Glomerular endothelial cell (primary cell): ENCODE results near the gene PKLR. TPM values are rescaled to one million over a fixed set of nuclear protein-coding genes. Genes with fewer than 3 reads are reported as not detected.
"Not testable (repeated sequence)": the region's sequence is repeated elsewhere in the genome, so short reads cannot be mapped to it uniquely, and the experiment has no call there.

Source experiments
- DNase-seq: peaks from one replicate; pipeline ENCODE4 v3.0.0-alpha.2; 2011; ENCODE audit warnings: low read depth, low spot score; ENCODE audit errors: extremely low read depth
- total RNA-seq: library from RNA; depleted of rRNA; stranded (reverse); fragments of >200 nt; gene quantifications from 2 replicates; pipeline ENCODE4 v1.2.3, GENCODE V29; 2015

The PKLR gene
- not detected in 2 replicates for total RNA-seq

DNA sequence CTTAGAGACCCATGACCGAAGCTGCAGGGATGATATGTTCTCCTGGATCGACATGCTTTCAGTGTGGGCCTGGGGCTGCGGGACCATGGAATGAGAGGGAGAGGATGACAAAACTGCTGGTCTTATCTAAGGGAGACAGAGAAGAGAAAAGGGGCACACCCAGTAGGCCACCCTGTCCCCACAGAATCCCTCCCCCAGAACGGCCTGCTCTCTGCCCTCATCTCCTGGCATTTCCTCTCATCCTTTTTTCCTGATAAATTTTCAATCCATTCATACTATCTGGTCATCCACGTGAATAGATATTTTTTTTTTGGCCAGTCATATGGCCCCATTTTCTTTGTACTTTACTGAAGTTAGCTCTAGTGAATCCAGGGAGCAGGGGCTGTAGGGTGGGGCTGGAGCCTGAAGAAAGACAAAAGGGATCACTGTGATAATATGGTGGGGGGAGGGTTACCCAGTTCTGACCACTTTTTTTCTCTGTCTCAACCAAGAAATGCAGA is at the start of gene PKLR:
Gene PKLR, minus strand, starts transcription at position 97 of the 500 bp plus-strand sequence. Its CDS starts 43 bp downstream, at position 54.
- no peak for DNase-seq

DNA sequence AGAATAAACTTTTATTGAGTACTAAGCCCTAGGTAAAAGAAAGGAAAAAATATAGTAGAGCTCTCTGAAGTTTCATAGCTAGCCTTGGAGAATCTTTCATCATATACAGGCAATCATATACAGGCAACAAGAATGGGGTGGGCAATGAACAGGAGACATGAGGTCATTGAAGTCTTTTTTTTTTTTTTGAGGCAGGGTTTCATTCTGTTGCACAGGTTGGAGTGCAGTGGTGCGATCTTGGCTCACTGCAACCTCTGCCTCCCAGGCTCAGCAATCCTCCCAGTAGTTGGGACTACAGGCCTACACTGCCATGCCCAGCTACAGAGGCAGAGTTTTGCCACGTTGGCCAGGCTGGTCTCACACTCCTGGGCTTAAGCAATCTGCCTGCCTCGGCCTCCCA is 41.6 kb upstream of the PKLR start:
- no peak for DNase-seq

DNA sequence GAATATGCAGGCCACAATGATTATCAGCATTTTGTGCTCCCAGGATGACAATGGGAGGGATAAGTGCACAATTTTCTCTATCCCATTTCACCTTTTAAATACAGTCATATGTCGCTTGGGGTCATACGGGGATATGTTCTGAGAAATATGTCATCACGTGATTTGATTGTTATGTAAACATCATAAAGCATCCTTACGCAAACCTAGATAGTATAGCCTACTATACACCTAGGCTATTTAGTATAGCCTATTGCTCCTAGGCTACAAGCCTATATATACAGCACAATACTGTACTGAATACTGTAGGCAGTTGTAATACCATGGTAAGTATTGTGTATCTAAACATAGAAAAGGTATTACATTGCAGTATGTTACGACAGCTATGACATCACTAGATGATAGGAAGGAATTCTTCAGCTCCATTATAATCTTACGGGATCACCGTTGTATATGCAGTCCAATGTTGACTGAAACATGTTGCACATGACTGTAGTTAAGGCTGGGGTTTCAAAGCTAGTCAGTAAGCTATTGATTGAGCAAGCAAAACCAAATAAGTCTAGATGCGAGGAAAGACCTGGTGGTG is 38.4 kb upstream of the PKLR start:
- DNase-seq = no peak

DNA sequence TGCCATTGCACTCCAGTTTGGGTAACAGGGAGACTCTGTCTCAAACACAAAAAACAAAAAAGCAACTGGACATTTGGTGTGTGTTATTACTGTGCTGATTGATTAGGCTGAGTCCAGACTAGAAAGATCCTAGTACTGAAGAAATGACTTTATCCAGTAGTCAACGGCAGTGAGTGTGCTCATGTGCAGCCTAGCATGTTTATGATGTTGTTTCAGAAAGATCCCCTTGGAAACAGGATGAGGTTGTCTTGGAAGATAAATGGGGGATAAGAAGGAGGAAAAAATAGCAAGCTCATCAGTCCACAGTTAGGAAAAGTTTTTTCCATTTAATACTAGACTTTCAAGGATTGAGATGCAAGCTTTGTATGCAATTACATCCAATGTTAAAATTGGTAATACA is 33.7 kb upstream of the PKLR start:
- no peak for DNase-seq

DNA sequence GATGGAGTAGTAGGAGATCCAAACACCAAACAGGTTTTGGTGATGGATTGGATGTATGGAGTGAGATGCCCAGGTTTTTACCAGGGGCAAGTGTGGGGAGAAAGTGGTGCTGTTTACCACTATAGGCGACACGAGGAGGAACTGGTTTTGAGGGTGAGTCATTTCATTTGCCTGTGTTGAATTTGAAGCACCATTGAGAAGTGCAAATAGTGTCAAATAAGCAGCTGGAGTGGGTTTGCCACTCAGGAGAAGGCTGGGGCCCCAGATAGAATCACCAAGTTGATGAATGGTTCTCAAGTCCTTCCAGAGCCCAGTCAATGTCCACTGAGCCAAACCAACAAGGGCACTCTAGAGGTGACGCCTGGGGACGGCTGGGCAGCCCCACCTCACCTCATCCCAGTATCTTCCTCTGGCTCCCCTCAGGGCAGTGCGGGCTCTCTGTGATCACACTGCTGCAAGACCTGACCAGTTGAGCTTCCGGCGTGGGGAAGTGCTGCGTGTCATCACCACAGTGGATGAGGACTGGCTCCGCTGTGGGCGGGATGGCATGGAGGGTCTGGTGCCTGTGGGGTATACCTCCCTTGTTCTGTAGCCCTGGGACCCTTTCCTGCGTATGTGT is 28.9 kb upstream of the PKLR start:
- DNase-seq = no peak

DNA sequence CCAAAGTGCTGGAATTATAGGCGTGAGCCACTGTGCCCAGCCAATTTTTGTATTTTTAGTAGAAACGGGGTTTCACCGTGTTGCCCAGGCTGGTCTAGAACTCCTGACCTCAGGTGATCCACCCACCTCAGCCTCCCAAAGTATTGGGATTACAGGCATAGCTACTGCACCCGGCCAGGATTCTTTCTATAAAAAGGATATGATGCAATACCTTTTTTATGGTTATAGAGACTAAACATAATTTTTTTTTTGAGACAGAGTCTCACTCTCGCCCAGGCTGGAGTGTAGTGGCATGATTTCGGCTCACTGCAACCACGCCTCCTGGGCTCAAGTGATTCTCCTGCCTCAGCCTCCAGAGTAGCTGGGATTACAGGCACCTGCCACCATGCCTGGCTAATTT is 27.6 kb upstream of the PKLR start:
- DNase-seq = not testable (repeated sequence)

DNA sequence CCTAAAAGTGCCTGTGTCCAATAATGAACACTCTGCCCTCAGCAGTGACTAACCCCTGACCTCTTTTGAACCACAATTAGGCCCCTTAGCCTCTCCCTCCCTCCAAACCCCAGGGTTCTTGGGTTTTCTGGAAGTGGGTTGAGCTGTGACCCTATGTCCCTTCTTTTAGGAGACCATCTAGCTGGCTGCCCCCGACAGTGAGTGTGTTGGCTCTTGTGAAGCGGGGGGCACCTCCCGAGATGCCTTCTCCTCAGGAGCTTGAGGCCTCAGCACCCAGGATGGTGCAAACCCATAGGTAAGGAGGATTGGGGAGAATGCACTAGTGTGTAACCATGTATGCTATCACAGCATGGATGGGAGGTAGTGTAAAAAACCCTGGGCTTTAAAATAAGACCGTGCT is 26.7 kb upstream of the PKLR start:
- DNase-seq = no peak

DNA sequence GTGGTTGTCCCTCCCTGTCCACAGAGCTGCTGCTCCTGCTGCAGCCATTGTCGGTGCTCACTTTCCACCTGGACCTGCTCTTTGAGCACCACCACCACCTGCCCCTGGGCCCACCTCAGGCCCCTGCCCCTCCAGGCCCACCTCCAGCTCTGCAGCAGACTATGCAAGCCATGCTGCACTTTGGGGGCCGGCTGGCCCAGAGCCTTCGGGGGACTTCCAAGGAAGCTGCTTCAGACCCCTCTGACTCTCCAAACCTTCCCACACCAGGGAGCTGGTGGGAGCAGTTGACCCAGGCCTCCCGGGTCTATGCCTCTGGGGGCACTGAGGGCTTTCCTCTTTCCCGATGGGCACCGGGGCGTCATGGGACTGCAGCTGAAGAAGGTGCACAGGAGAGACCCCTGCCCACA is 25.4 kb upstream of the PKLR start:
- no peak for DNase-seq

DNA sequence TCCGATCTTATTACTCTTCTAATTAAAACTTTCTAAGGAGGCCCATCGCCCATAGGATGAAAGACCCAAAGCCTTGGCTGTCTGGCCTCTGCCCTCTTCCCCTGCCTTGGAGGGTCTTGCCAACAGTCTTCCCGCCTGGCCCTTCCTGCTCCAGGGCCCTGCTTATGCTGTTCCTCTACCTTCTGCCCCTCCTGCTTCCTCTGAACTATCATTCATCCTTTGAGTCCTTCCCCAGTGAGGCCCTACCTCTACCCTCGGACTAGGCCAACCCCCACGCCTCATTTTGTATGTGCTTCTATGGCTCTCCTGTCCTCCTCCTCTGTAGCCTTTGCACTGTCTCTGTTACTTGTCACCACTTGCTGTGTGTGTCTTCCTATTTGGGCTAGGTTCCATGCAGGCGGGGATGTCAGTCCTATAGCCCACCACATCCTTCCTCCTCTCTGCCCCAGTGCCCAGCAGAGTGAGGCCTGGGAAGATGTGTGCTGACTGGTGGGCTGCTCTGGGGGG is 24.8 kb upstream of the PKLR start:
- no peak for DNase-seq

DNA sequence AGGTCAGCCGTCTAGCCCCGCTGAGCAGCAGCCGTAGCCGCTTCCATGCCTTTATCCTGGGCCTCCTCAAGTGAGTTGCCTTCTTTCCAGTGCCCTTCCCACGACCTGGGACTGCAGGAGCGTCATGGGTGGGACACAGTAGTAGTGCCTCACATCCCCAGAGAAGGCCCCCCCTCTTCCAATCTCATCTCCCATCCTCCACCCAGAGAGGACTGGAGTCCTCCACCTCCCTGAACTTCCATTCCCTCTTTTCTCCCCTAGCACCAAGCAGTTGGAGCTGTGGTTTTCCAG is 24.3 kb upstream of the PKLR start:
- no peak for DNase-seq

DNA sequence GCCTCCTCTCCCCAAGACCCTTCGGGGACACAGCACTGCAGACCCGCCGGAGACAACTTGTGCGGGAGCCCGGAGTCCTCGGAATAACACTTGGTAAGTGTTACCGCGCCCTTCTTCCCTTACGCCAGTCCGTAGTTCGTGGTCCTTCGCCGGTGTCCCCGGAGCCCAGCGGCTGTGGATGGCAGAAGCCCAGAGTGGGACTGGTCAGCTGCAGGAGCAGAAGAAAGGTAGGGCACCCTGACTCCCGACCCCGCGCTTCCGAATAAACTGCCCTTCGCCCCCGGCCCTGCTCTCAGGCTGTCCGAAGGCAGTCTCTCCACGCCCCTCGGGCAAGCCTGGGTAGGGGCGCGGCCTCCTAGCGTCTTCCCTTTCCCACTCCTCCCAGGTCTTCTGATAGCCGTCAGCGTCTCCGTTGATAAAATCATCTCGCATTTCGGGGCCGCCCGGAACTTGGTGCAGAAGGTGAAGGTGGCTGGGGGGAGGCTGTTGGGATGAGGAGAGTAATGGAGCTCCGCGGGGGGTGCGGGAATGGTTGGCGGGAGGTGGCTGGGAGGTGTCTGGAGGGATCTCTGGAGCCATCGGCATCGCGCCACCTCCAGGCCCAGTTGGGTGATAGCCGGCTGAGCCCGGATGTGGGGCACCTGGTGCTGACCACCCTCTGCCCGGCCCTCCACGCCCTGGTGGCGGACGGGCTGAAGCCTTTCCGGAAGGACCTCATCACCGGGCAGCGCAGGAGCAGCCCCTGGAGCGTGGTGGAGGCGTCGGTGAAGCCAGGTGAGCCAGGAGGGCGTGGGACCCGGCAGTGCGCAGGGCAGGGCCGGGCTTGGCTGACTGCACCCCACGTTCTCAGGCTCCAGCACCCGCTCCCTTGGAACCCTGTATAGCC is 23.7 kb upstream of the PKLR start:
- no peak for DNase-seq

DNA sequence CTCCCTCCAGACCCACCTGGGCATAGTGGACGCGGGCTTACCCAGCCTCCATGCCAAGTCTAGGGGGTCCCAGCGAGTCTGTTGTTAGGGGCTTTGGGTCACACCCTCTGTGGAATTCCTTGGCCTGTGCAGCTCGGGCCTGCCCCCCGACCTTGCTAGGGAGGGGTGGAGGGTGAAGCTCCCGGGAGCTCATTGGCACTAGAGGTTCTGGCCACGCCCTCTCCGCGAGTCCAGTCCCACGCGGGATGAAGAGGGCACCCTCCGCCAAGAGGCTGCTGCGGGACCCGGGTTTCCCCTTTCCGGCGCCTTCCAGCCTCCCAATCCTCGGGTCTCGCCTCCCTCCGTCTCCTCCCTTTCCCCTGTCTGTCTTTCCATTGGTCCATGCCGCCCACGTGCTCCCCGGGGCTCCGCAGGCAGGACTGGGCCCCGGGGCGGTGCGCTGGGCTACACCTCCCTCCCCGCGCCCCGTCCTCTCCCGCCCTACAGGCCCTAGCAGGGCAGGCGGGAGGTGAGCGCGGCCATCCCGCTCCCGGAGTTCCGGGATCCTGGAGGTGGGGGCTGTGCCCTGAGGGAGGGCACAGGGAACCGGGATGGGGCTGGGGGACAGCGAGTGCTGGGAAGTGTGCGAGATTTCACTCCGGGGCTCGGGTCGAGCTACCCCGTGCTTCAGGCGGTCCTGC is 22.9 kb upstream of the PKLR start:
- peak; percentile 42 for DNase-seq

DNA sequence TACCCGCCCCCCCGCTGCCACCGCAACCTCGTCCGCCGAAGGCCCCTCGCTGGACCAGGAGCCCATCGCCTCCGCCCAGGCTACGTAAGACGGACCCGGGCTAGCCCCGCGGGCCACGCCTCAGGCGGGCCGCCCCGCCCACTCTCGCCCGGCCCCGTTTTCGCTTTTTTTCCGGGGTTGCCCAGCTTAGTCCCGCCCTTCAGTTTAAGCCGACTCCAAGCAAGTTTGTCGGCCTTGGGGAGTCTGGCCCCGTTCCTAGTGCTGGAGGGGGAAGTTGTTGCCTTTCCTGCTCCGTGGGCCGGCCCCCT is 22.4 kb upstream of the PKLR start:
- DNase-seq = no peak

DNA sequence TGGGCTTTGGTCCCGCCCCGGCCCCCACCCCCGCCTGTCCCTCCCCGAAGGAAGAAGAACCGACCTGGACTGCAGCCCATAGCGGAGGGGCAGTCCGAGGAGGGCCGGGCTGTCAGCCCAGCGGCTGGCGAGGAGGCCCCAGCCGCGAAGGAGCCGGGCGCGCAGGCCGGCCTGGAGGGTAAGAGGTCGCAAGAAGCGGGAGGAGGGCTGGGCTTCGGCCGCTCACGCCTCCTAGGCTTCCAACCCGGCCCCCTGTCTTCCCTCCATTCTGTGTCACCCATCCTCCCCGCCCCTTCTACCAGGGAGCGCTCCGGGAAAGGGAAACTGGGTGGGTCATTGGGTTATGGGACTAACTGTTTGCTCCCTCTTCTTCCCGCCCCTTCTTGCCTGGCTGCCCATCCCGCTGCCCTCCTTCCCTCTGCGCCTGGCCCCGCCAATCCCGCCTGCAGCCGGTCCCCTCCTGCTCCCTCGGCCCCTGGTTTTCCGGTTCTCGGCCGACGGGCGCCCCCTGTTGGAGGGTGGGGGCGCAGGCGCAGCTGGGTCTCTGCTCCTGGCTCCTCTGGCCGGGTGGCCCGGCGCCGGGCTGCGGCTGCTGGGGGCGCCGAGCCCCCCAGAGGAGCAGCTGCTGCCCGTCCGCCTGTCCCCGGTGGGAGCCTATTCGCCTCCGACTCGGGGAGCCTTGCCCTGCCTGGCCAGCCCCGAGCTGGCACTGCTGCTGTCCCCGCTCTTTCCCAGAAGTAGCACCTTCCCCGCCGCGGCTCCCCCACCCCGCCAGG is 21.9 kb upstream of the PKLR start:
- no peak for DNase-seq

DNA sequence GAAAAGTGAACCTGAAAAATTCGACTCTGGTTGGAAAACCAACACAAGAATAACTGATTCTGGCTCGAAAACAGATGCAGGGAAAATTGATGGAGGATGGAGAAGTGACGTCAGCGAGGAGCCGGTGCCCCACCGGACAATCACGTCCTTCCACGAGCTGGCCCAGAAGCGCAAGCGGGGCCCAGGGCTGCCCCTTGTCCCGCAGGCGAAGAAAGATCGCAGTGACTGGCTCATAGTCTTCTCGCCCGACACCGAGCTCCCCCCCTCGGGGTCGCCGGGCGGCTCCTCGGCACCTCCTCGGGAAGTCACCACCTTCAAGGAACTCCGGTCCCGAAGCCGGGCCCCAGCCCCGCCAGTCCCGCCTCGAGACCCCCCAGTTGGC is 21.3 kb upstream of the PKLR start:
- no peak for DNase-seq

DNA sequence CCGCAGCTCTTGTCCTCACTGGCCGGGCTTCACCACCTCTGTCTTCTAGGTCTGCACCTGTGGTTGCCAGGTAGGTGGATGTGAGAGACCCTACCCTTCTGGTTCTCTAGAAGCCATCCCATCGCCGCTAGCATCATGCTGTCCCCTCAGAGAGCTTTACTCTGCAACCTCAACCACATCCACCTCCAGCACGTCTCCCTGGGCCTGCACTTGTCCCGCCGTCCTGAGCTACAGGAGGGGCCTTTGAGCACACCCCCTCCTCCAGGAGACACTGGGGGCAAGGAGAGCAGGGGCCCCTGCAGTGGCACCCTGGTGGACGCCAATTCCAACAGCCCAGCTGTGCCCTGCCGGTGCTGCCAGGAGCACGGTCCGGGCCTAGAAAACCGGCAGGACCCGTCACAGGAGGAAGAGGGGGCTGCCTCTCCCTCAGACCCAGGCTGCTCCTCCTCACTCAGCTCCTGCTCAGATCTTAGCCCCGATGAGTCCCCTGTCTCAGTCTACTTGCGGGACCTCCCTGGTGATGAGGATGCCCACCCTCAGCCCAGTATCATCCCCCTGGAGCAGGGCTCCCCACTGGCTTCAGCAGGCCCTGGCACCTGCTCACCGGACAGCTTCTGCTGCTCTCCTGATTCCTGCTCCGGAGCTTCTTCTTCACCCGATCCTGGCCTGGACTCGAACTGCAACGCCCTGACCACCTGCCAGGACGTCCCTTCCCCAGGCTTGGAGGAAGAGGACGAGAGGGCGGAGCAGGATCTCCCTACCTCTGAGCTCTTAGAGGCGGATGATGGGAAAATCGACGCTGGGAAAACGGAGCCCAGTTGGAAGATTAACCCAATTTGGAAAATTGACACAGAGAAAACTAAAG is 20.6 kb upstream of the PKLR start:
- no peak for DNase-seq

DNA sequence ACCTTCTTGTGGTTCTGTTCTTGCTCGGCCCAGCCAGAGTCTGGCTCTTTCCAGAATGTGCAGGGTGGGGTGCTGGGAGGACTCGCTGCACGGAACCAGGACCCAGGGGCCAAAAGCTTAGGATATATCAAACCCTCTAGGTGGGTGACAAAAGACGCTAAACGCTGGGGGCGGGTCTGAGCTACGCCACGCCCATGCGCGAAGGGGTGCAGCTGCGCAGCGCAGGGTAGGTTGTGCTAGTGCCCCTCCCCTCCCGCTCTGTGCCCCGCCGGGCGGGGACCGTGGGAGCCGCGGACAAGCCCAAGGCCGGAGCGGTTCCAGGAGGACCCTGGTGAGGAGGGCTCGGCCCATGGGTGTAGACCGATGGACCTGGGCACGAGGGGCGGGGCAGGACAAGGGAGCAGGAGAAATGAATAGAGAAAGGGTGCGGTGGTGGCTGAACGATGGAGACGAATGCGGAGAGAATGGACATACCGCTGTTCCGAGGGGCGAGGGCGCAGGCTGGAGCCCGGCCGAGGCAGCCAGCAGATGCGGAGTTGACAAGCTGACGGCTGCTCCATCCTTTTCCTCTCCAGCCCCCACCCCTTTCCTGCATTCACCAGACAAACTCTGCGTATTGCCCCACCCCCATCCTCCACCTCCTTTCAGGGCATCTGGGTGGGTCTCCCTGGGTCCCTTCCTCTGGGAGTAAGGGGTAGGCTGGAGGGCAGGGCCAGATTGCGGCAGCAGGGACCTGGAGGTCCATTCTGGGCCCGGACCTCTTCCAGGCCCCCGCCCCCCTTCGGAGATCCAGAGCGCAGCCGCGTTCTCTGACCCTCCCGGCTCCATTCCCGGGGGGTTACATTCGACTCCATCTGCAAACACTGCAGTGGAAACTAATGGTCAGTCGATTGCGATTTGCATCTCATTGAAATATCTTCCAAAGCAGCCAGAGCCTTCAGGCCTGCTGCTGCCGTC is 19.7 kb upstream of the PKLR start, which contains the start of gene RUSC1:
Gene RUSC1, plus strand, starts transcription at position 234 of the 957 bp plus-strand sequence. CDS start 880 bp downstream, outside the sequence.
- no peak for DNase-seq

DNA sequence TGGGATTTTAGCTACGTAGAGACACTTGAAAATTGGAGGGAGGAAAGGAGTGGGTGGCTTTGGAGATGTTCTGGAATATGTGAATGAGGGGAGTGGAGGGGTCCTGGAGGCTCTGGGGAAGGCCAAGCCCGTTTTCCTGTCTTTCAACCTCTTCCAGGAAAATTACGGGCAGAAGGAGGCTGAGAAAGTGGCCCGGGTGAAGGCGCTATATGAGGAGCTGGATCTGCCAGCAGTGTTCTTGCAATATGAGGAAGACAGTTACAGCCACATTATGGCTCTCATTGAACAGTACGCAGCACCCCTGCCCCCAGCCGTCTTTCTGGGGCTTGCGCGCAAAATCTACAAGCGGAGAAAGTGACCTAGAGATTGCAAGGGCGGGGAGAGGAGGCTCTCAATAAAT is 19.0 kb upstream of the PKLR start:
- DNase-seq = no peak
